Lung (tissue), 12 donors: ENCODE results near the gene TRIM32. TPM values are rescaled to one million over a fixed set of nuclear protein-coding genes. Genes with fewer than 3 reads are reported as not detected.

Source experiments
- ATAC-seq: fragments of 200-7000 bp; cut with Tn5 transposase; one replicate; pipeline ENCODE4 v1.9.1; 2020; ENCODE audit warnings: moderate number of reproducible peaks; ENCODE audit not compliant: insufficient read depth, low FRiP score
- DNase-seq, 3 donors: peaks; one replicate each; pipeline ENCODE4 v3.0.0-alpha.2; 2013 to 2017
- H3K27ac ChIP-seq, 2 donors: one replicate each; pipeline ENCODE4 v1.5.1; 2013; ENCODE audit warnings: mild to moderate bottlenecking in 2 of 2, moderate library complexity in 2 of 2, control low read depth in 1 of 2, inconsistent platforms in 1 of 2, low read depth in 1 of 2, low read length in 1 of 2
- H3K27me3 ChIP-seq, 3 donors: one replicate each; pipeline ENCODE4 v1.5.1; 2013; ENCODE audit warnings: low read length in 2 of 3; ENCODE audit not compliant: control insufficient read depth in 3 of 3, insufficient read depth in 3 of 3
- H3K36me3 ChIP-seq, 4 donors: one replicate each; pipeline ENCODE4 v1.5.1; 2013; ENCODE audit warnings: low read length in 4 of 4, mild to moderate bottlenecking in 1 of 4, moderate library complexity in 1 of 4; ENCODE audit not compliant: control insufficient read depth in 4 of 4, insufficient read depth in 4 of 4
- H3K4me1 ChIP-seq, 5 donors: one replicate each; pipeline ENCODE4 v1.5.1; 2013; ENCODE audit warnings: low read length in 5 of 5, mild to moderate bottlenecking in 2 of 5, moderate library complexity in 1 of 5; ENCODE audit not compliant: control insufficient read depth in 5 of 5, insufficient read depth in 5 of 5
- H3K4me3 ChIP-seq: one replicate; pipeline ENCODE4 v1.5.1; 2013; ENCODE audit warnings: mild to moderate bottlenecking, control low read depth, moderate library complexity
- H3K9ac ChIP-seq, 2 donors: one replicate each; pipeline ENCODE4 v1.5.1; 2013; ENCODE audit warnings: low read length in 2 of 2, control low read depth in 1 of 2; ENCODE audit not compliant: insufficient read depth in 1 of 2
- H3K9me3 ChIP-seq, 4 donors: one replicate each; pipeline ENCODE4 v1.5.1; 2013; ENCODE audit warnings: low read length in 3 of 4, mild to moderate bottlenecking in 1 of 4, moderate library complexity in 1 of 4; ENCODE audit not compliant: control insufficient read depth in 4 of 4, insufficient read depth in 3 of 4
- WGBS, 2 donors: extraction: QIAGEN DNeasy Blood & Tissue Kit; methylation state at CpG; one replicate each; pipeline ENCODE4 v1.1.7; 2013; 5-methylcytosine and 5-hydroxymethylcytosine counted together
- polyA plus RNA-seq, 2 donors: library from polyadenylated mRNA; stranded (reverse); fragments of 200-250 nt; gene quantifications; one replicate each; pipeline ENCODE4 v1.2.1, GENCODE V29; 2013
- total RNA-seq, 2 donors: library from RNA; depleted of rRNA in 1 of 2; stranded (reverse); fragments of >200 nt in 1 of 2; gene quantifications; one replicate each; pipeline ENCODE4 v1.2.1, GENCODE V29; 2014 to 2021
- TF ChIP-seq, protein P1 (sequence below): IDR thresholded peaks from 2 replicates; pipeline ENCODE4 v1.5.1; 2012; ENCODE audit warnings: mild to moderate bottlenecking; ENCODE audit errors: control extremely low read depth, extremely low read depth
- donor health status: control.
- donor health status: control.
- donor health status: Bipolar disorder and iron deficiency.
- donor health status: healthy.
- donor health status: DM: yes; HTN: yes; CAD: no.

The TRIM32 gene
- total and polyA plus RNA-seq, 4 donors: 2.7 to 20.2 (median 12.1) TPM

- Histone ChIP-seq H3K27ac (no peak overlapping the region), H3K4me1 (peaks cover 0 to 6% (median 0%) of the 10 kb centered on the region in 5 donors), H3K9me3 (no peaks in the 10 kb centered on the region), H3K27me3 (no peaks in the 10 kb centered on the region), H3K4me3 (no peak overlapping the region), H3K9ac (no peak overlapping the region), H3K36me3 (no peaks in the 10 kb centered on the region)
- TF ChIP-seq, protein P1, sequence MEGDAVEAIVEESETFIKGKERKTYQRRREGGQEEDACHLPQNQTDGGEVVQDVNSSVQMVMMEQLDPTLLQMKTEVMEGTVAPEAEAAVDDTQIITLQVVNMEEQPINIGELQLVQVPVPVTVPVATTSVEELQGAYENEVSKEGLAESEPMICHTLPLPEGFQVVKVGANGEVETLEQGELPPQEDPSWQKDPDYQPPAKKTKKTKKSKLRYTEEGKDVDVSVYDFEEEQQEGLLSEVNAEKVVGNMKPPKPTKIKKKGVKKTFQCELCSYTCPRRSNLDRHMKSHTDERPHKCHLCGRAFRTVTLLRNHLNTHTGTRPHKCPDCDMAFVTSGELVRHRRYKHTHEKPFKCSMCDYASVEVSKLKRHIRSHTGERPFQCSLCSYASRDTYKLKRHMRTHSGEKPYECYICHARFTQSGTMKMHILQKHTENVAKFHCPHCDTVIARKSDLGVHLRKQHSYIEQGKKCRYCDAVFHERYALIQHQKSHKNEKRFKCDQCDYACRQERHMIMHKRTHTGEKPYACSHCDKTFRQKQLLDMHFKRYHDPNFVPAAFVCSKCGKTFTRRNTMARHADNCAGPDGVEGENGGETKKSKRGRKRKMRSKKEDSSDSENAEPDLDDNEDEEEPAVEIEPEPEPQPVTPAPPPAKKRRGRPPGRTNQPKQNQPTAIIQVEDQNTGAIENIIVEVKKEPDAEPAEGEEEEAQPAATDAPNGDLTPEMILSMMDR: no peak
- WGBS, 2 donors: 82 to 89% methylated on average over 2 of the region's 2 CpGs
- no peak for DNase-seq
- ATAC-seq: no peak
These were observed 54.6 kb downstream of the TRIM32 start for GRCh38 chr9:116741742-116742141.

GRCh38 chr9:116749176-116749575 is 62.1 kb downstream of the TRIM32 start:
- H3K4me1 ChIP-seq: peaks cover 0 to 6% (median 0%) of the 10 kb centered on the region in 5 donors

GRCh38 chr9:116749772-116750171 is 62.7 kb downstream of the TRIM32 start:
- Histone ChIP-seq H3K27me3 (no peaks in the 10 kb centered on the region), H3K4me1 (peaks cover 0 to 6% (median 0%) of the 10 kb centered on the region in 5 donors), H3K9ac (no peak overlapping the region), H3K9me3 (peaks cover 0 to under 1% (median 0%) of the 10 kb centered on the region in 4 donors), H3K27ac (no peak overlapping the region), H3K36me3 (no peaks in the 10 kb centered on the region), H3K4me3 (no peak overlapping the region)
- DNase-seq (no peak), ATAC-seq (no peak)
- TF ChIP-seq, protein P1: no peak
- 82% methylated on average over 2 of the region's 2 CpGs for whole genome bisulfite sequencing, 2 donors

More at GRCh38 chr9:116749176-116749575, 62.1 kb downstream of the TRIM32 start:
- H3K27ac ChIP-seq: no peak overlapping the region
- no peaks in the 10 kb centered on the region for H3K27me3 ChIP-seq
- TF ChIP-seq, protein P1: no peak
- DNase-seq (no peak), ATAC-seq (no peak)
- H3K4me3 ChIP-seq: no peak overlapping the region
- H3K36me3 ChIP-seq: no peaks in the 10 kb centered on the region
- 94% methylated on average over 3 of the region's 3 CpGs for WGBS, 2 donors
- H3K9ac ChIP-seq: no peak overlapping the region
- H3K9me3 ChIP-seq: no peaks in the 10 kb centered on the region

- H3K9ac ChIP-seq: no peak overlapping the region
- H3K27me3 ChIP-seq: no peaks in the 10 kb centered on the region
- H3K27ac ChIP-seq: no peak overlapping the region
- H3K9me3 ChIP-seq: peaks cover 0 to 2% (median 0%) of the 10 kb centered on the region in 4 donors
- H3K36me3 ChIP-seq: no peaks in the 10 kb centered on the region
- 66 to 94% methylated on average over 2 of the region's 2 CpGs for WGBS, 2 donors
- no peak overlapping the region for H3K4me3 ChIP-seq
- no peak for DNase-seq
- ATAC-seq: no peak
- H3K4me1 ChIP-seq: peaks cover 0 to under 1% (median 0%) of the 10 kb centered on the region in 5 donors
- TF ChIP-seq, protein P1: no peak
These were observed 63.4 kb downstream of the TRIM32 start for GRCh38 chr9:116750510-116750909.
